Measurements from ENCODE around the gene NCL. TPM values are rescaled to one million over a fixed set of nuclear protein-coding genes. Genes with fewer than 3 reads are reported as not detected.
"Not testable (repeated sequence)": the region's sequence is repeated elsewhere in the genome, so short reads cannot be mapped to it uniquely, and the experiment has no call there.

Gene NCL
- total RNA-seq, 1 donor from 2014 or later, result 642 TPM

DNA sequence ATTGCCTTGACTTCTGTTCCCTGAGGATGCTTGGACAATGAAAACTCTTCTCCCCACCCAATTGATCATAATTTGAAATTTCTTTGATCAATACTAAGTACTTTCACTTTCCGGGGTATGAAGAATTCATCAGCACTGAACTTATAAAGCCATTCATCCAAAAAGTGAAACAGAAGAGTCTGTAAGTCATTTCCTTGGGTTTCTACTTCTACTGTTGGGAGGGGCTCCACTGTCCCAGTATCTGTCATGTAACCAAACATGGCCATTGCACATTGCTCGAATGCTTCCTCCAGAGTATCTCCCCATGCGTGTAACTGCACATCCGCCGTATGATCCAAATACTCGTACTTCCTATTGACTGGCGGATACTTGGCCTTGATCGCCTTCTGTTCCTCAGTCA lies 30.3 kb downstream of the NCL start:
- intact Hi-C loops (cut with micrococcal nuclease), result no loop called here

DNA sequence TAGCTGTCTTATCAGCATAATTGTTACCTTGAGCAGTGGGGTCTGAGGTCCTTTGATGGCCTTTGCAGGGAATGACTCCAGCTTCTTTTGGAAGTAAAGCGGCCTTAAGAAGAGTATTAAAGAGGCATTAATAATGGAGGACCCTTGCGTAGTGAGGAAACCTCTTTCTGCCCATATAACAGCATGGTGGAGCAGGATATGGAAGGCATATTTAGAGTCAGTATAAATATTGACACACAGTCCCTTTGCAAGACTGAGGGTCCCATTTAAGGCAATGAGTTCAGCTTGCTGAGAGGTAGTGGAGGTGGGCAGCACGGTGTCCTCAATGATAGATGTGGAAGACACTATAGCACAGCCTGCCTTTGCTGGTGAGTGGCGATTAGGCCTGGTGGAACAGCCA lies 32.7 kb downstream of the NCL start:
- intact Hi-C loops (cut with micrococcal nuclease), result no loop called here

DNA sequence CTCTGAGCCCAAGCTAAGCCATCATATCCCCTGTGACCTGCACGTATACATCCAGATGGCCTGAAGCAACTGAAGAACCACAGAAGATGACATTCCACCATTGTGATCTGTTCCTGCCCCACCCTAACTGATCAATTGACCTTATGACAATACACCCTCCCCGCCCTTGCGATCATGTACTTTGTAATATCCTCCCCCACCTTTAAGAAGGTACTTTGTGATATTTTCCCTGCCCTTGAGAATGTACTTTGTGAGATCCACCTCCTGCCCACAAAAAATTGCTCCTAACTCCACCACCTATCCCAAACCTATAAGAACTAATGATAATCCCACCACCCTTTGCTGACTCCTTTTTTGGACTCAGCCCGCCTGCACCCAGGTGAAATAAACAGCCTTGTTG lies 33.8 kb downstream of the NCL start:
- intact Hi-C loops (cut with micrococcal nuclease), result not testable (repeated sequence)

DNA sequence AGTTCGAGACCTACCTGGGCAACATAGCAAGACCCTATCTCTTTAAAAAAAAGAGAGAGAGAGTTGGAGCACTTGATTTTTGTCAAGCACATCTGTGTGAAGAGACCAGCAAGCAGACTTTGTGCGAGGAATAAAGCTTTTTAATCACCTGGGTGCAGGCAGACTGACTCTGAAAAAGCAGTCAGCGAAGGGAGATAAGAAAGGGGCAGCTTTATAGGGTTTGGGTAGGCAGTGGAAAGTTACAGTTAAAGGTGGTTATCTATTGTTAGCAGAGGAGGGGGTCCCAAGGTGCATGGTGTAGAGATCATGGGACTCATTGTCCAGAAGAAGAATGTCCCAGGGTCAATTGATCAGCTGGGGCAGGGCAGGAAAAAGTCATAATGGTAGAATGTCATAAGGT lies 34.4 kb downstream of the NCL start:
- intact Hi-C loops (cut with micrococcal nuclease), result no loop called here

DNA sequence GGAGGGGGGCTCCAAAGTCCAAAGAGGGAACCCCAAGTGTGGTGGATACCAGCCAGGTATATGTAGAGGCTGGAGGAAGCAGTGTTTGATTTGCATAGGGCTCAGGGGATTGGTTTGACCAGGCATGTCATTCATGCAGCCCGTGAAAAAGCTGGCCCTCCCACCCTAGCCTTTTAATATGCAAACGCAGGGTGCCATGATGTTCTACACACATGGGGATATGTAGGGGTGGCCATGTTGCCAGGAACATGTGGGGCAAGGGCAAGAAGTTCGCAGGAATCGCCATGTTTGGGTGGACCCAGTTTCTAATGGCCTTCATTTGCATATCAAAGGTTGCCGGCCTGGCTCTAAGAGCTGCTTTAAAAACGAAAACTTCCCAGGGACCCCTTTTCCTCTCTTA lies 35.1 kb downstream of the NCL start:
- intact Hi-C loops (cut with micrococcal nuclease), result no loop called here

DNA sequence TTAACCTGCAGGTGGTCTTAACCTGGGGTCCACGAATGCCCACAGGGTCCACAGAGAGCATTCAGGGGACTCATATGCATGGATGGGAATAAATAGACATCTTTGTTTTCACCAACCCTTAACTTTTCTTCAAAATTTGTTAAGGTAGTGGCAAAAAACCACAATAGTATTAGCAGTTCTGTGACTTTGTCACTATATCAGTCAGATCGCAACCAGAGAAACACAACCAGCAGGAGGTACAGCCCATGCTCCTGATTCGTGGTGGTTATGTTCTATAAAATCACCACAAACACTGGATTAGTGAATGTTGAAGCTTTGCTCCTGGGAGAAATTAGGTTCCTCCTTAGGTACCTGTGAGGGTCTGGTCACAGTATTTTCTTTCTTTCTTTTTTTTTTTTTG lies 37.2 kb downstream of the NCL start:
- intact Hi-C loops (cut with micrococcal nuclease), result no loop called here

DNA sequence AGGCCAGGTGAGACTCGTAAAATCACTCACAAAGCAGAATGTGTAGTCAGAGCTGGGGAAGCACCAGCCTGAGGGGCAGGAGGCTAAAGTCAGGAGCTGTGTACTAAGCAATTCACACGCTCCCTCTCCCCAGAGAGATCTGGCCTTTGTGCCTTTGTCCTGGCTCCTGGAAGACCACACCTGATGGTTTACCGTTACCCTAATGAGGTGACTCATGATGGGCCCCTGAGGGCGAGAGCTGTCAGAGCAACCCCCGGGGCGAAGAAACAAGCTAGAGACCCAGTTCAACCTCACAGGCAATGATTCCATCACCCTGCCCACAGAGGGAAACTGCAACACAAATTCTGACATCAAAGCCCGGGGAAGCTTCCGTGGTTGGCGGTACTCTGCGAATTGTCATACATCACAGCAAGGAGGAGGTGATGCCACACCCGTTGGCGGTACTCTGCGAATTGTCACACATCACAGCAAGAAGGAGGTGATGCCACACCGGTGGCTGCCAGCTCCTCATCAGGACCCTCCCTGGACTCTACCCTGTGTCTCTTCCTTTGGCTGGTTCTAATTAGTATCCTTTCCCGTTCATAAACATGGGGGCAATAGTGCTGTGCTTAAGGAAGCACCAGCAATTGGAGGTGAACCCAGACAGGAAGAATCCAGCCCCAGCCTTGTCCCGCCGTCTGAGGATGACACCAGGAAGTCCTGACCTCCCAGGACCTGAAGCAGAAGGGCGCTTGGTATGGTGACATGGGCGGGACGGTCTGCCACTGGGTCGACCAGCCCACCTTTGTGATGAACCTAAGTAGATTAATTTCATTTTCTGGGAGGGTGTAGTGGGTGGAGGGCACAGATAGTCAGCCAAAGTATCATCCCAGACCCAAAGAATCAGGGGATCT lies 38.2 kb downstream of the NCL start:
- intact Hi-C loops (cut with micrococcal nuclease), result no loop called here

DNA sequence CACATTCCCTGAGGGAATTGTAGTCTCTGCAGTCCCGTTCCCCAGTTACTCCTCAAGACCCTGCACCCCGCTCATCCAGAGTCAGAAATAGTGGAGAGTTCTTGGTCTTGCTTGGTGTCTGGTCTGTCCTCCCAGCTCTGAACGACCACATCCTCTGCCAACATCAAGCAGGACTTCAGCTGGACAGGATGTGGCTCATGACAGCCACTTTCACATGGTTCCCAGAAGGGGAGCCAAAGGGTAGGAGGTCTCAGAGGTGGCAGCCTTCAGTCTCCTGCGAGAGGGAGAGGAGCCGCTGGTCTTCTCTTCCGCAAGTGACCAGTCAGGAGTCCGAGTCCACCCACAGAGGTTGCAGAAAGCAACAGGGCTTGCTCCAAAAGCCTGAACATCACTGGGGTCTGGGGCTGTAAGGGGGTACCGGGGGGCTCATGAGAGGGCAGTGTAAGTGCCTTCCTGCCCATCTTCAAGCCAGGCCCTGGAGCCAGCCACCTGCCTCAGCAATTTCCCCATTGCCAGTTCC lies 38.9 kb downstream of the NCL start:
- intact Hi-C loops (cut with micrococcal nuclease), result no loop called here

DNA sequence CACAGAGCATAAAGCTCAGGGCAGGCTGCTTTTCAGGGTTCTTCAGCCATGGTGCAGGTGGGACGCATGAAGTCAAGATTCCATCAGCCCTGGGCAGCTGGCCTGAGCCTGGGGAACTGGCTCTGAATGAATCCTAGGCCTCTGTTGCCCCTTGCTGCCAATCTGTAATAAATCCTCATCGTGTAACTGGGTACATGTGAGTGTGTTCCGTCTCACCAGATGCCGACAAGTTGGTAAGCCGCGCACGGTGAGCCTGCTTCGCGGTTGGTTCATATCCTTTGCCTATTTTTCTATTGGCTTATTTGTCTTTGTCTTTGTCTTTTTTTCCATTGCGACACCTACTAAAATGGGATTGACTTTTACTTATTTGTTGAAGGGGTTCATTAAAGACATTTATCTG lies 41.1 kb downstream of the NCL start:
- intact Hi-C loops (cut with micrococcal nuclease), result no loop called here

DNA sequence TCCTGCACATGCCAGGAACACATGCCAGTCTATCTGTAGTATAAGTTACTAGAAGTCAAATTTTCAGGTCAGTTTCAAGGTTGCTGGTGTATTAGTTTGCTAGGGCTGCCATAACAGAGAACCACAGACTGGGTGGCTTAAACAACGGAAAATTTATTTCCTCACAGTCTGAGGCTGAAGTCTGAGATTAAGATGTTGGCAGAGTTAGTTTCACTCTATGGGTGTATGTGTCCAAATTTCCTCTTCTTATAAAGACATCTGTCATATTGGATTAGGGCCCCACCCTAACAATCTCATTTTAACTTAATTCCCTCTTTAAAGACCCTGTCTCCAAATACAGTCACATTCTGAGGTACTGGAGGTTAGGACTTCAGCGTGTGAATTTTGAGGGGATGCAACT lies 42.2 kb downstream of the NCL start:
- intact Hi-C loops (cut with micrococcal nuclease), result no loop called here

DNA sequence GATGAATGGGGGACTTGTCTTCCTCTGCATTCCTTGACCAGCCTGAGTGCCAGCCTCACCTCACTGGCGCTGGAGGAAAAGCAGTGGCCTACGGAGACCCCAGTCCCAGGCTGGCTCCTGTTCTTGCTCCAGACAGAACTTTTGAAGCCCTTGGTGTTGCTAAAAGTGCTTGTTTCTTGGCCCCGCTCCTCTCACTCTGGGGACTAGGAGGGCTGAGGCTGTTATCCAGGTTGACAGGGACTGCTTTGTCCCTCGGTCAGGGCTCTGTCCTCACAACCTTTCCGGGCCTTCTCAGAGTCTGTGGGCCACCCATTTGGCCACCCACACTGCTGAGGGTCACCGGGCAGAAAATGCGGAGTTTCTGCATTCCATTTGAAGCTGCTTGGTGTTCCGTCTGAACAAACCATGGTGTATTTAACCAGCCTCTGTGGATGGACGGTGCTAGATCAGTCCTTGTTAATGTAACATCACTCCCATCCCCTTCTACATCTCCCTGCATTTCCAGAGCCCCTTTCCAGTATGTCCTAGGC lies 43.2 kb downstream of the NCL start:
- intact Hi-C loops (cut with micrococcal nuclease), result no loop called here

DNA sequence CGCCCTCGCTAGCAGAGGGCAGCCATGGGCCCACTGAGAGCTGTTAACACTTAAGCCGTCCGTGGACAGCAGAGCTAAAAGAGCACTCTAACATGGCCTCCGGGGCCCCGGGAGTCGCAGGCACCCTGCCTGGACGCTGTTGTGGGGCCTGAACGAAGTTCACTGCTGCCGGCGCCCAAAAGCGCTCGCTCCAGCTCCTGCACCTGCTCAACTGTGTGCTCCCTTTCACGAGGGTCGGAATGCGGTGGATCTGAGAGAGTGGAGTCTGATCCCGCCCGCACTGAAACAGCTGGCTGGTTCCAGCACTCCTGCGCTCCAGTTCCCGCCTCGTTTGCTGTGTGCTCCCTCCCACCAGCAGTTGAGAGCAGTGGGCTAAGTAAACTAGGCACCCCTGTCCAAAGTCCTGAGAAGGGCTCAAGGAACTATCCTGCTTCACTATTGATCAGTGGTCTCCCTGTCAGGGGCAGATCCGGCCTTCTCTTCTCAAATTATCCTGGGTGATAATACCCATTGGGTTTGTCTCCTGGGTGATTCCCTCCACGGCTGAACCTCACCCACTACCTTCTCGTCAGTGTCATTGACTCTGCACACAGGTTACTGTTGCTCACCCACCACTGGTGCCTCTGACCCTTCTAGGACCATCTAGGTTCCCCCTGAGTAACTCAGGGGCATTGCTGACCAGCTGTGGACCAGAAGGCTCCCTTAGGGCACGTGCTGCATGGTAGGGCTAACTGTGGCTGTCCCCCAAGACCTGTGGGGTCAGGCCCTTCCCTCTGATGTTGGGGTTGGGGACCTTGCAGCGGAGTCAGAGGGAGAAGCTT lies 45.3 kb downstream of the NCL start:
- intact Hi-C loops (cut with micrococcal nuclease), result no loop called here

DNA sequence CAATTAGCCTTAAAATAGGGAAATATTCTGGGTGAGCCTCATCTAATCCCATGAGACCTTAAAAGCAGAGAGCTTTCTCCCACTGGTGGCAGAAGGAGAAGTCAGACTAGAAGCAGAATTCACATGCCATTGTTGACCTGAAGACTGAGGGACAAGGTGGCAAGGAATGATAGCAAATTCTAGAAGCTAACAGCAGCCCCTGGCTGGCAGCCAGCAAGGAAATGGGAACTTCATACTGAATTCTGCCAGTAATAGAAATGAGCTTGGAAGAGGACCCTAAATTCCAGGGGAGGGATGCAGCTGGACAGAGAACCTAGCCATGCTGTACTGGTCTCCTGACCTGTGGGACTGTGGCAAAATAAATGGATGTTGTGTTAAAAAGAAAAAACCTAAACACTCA lies 49.3 kb downstream of the NCL start:
- intact Hi-C loops (cut with micrococcal nuclease), result no loop called here

DNA sequence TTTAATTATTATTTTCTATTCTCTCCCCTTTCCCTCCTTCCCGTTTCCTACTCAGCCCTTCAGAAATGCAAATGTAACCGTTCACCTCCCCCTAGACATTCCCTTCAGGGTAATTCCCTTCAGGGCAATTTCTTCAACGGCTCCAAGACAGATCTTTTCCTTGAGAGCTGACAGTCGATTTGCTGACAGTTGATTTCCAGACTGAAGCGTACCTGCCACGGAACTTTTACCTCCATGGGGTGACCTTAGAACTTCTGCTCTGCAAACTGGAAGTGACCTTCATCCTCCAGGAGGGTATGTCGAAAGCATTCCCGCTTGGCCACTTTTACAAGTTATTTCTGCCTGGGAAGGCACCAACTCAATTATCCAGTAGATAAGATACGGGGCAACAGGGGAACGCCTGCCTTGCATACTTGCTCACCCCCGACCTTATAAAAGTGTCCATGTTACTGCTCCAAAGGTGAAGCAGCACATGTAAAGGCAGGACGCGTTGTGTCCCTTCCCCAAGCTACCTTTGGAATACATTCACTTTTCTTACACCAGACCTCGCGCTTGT lies 50.3 kb downstream of the NCL start:
- intact Hi-C loops (cut with micrococcal nuclease), result no loop called here

DNA sequence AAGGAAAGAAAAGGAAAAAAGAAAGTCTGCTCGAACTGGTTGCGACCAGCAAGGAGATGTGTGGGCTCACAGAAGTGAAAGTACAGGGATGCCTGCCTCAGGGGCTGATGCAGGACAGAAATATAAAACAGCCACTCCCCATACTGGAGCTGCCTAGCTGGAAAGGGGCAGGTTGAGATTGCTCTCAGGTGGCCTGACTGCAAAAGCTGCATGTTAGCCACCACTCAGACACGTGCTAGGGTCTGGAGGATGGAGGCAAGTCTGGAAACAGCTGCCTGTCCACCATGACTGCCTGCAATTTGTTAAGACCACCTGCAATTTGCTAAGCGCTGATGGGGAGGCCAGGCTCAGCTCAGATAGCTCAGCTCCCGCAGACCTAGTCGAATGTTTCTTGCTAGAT lies 50.8 kb downstream of the NCL start:
- intact Hi-C loops (cut with micrococcal nuclease), result no loop called here

DNA sequence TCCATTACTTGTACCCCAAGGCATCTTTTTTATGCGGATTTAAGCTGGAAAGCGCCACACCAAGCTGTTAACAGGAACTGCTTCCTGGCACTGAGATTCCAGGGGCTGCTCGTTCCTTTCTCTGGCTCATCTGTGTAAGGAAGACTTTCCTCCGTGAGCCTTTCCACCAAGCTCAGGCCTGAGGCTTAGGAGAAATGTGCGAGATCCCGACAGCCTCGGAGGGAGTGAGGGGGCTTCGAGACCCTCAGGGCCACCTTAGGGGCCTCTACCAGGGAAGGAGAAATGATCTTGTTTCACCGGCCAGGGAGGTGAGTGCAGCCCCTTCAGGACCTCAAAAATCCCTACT lies 51.7 kb downstream of the NCL start:
- intact Hi-C loops (cut with micrococcal nuclease), result no loop called here

DNA sequence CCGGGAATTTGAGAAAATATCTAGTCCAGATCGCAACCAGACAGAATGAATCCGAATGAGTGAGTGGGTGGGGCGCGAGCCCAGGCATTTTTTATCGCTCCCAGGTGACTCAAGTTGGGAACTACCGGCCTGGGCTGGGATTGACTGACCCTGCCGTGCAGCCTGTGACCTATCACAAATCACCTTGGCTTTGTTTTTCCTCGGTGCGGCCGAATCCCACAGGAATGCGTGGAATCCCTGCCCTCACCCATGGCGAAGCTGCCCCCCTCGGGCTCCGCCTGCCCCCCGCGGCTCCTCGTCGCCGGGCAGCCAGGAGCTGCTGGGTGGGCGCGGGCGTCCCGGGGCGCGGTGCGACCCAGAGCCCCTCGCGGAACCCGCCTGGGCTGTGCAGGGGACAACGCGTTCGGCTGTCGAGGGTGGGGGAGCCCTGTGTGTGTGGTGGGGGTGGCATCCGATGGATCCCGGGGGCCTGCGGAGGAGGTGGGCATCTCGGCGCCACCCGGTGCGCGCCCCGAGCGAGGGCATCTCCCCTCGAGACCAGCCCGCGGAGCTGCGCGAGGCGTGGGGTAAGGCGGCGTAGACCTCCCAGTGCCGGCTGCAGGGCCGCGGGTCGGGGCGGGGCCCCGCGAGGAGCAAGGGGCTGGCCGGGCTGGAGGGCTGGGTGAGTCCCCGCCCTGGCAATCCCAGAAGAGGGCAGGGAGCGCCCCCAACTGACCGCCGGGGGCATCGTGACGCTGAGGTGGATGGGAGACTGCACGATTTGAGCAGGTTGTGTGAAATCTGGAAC lies 52.3 kb downstream of the NCL start:
- intact Hi-C loops (cut with micrococcal nuclease), result no loop called here

DNA sequence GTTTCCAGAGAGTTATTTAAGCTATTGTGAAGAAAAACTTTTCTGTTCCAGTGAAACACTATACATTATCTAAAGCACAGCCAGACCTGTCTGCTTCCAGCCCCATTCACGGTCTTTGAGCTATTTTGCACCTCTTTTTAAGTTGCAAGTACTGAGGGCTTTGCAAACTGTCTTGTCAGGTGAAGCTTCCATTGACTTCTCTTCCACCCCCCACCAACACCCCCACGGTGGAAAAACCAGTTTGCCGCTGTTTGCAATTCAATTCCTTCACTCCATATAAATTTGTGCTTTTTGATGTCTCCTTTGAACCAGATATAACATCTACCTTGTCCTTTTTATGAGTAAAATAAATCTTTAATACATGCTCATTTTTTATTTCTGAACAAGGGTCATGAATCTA lies 53.0 kb downstream of the NCL start:
- intact Hi-C loops (cut with micrococcal nuclease), result no loop called here

DNA sequence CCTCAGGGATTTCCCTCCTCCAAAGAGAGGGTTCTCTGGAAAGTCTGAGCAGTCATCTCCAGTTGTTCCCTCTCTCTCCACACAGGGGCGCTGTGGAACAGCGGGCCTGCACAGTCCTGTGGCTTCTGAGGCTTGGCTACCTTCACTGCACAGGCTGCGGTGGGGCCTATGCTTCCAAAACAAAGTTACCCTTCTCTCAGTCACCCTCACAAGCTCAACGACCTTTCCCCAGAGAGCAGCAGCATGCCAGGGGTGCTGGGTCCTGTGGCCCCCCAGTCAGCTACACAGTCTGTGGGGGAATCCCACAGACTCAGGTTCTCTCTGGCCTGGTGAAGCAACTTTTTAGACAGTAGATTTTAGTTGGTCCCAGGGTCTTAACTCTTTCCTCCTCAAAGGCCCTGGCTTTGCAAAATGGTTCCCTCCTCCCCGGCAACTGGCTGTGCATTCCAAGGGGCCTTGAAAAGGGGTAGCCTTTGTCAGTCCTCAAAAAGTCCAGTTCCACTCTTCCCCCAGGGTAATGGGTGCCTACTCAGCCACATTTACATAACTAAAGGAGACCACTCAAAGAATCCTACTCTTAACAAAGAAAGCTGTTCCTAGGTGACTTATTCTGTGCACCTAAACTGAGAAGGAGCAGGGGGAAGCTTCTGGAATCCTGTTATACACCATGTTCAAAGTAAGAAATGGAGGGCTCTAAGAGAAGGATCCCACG lies 53.8 kb downstream of the NCL start:
- intact Hi-C loops (cut with micrococcal nuclease), result no loop called here

DNA sequence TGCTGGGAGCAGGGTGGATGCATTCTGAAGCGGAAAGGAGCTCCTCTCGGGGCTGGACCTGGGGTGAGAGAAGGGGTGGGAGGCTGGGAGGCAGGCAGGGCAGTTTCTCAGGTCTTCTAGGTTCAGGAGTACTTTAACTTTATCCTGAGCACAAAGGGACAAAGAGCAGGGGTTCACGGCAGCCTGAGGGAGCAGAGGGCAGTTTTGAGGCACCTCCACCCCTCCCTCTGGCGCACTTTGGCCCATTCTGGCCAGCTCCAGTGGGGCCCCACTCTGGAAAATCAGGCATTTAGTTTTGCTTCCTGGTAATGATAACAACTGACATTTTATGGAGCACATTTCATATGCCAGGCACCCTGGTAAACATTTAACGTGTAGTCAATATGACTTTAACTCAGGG lies 54.5 kb downstream of the NCL start:
- intact Hi-C loops (cut with micrococcal nuclease), result no loop called here

DNA sequence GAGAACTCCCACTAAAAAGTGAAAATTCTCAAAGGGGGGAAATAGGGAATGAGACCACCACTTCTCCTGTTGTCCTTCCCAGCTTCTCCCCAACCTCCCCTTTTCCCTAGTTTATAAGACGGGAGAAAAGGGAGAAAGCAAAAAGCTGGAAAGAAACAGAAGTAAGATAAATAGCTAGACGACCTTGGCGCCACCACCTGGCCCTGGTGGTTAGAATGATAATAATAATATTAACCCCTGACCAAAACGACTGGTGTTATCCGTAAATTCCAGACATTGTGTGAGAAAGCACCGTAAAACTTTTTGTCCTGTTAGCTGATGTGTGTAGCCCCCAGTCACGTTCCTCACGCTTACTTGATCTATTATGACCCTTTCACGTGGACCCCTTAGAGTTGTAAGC lies 56.0 kb downstream of the NCL start:
- intact Hi-C loops (cut with micrococcal nuclease), result not testable (repeated sequence)

Data from T-helper 1 cell treated with Interleukin-12 subunit alpha and Interleukin-12 subunit beta and Interleukin-4 antibody, amounts not matched to agents 30 ng/mL and 1 ng/mL, for 36 hours (primary cell).